GM18867 (cell line): ENCODE measurements around the gene RNF207.

Experiments
- ATAC-seq: cut with Tn5 transposase; IDR thresholded peaks from one replicate; pipeline ENCODE4 v1.9.1; 2021; ENCODE audit warnings: mild to moderate bottlenecking, moderate library complexity; ENCODE audit not compliant: unreplicated experiment

The RNF207 gene

DNA sequence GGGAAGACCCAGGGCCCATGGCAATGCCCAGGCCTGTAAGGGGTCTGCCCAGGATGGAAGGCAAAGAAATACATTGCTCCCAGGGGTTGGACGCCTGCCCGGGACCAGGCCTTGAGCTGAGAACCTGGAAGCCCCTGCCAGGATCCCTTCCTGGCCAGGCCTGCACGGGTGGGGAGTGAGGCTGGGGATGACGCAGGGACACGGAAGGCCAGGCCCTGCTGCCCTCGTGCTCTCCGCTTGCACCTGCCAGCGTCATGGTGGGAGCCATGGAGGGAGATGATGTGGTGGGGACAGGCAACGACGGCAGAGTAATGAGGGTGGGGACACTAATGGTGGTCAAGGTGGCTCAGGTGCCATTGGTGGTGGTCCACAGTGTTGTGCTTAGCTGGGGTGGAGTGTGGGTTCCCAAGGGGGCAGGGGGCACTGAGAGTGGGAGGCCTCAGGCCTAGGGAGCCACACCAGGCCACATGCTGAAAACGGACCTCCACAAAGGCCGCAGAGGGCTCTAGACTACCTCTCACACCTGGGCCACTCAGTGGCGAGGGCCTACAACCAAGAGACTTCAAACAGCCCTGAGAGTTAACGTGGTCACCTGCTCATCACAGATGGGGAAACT is 42.4 kb downstream of the RNF207 start:
- ATAC-seq, result no peak

DNA sequence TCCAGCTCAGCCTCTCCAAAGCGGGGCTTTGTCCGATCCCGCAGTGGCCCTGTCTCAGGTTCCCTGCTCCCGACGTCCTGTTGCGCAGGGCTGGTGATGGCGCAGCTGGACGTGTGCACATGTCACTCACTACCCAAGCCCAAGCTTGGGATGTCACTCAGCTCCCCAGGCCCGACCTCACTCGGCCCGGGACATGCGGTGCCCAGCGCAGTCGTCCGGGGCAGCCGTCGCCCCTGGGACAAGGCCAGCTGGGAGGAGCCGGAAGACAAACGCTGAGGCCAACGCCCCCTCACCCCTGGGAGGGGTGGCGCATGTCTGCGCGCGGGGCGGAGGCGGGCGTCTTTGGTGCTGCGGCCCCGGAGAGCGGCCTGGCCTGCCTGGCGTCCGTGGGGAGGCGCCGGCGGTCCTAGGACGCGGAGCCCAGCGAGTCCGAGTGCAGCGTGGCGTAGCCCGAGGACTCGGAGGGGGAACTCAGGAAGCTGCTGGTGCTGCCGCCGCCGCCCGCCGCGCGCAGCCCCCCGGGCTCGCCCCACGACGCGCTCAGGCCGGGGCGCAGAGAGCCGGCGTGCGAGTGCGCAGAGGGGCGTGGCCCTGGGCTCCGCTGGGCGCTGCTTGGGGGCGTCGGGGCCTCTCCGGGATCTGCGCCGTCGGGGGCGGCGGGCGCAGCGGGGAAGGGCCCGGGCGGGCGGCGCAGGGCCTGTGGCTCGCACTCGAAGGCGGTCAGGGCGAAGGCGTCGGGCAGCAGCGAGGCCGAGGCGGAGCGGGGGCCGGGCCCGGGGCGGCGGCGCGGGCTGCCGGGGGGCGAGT is 43.2 kb downstream of the RNF207 start:
- no peak for ATAC-seq

GRCh38 chr1:6249739-6250689 is 44.1 kb downstream of the RNF207 start:
- no peak for ATAC-seq

- ATAC-seq, result no peak
These were observed 45.3 kb downstream of the RNF207 start for GRCh38 chr1:6251233-6251632.

DNA sequence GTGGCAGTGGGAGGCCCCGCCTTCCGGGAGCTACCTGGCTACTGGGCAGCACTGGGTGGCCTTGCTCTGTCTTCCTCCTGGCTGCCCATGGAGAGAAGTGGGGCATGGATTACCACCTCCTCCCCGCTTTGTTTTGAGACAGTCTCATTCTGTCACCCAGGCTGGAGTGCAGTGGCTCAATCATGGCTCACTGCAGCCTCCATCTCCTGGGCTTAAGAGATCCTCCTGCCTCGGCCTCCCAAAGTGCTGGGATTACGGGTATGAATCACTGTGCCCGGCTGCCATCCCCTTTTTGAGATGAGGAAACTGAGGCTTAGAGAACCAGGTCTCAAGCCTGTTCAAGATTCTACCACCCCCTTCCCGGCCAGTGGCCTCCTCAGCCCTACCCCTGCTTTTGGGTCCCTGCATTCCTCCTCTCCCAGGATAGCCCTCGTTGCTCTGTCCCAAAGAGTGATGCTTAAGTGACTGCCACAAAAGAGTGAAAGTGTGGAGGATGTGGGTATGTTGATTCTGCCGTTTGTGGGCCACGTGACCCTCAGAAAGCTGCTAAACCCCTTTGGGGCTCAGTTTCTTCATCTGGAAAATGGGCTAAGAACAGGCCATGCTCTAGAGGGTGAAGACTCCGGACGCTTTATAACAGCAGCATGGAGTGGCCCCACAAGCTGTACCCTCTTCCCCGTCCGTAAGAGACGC is 45.9 kb downstream of the RNF207 start:
- no peak for ATAC-seq

DNA sequence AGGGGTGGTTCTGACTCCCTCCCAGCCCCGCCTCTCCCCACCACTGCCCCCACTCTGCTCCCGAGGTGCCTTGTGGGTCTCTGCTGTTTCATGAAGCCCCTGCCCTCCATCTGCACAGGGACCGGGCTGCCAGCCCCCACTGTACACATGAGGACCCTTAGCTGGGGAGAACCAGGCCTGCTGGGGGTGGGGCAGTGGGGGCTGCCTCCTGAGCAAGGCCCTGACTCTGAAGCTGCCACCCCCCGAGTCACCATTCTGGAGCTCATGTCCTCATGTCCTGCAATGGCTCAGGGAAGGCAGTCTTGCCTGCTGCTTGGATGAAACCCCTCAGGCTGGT is 46.4 kb downstream of the RNF207 start:
- no peak for ATAC-seq

DNA sequence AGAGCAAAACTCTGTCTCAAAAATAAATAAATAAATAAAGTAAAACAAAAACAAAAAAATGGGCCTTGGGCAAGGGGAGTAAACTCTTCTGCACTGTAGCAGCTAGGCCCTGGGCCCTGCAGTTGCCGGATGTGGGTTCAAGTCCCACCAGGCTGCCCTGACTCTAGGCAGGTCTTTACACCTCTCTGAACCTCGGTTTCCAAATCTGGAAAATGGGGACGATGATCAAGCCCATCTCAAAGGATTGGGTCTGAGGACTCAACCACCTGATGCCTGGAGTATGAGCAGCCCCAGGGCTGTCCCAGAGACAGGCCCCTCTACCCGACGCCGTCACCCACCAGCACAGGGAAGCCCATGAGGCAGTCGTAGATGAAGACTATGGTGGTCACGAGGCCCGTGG is 47.5 kb downstream of the RNF207 start:
- ATAC-seq, result no peak

DNA sequence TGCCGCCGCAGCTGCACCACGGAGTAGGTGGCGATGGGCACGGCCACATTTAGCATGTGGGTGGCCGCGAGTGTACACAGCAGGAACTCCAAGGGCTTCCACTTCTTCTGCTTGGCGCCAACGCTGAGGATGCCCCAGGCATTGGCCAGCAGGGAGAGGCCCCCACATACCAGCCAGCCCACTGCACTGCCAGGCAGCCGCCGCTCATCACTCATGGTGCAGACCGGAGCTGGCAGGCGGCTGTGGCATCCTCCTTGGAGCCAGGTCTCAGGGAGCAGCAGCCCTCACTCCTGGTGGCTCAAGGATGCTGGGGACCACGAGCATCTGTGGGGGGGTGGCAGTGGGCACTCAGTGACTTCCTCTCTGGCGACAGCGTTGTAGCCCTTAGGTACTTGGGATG is 48.8 kb downstream of the RNF207 start:
- no peak for ATAC-seq

- ATAC-seq, result no peak
These were observed 50.7 kb downstream of the RNF207 start for GRCh38 chr1:6256645-6257044.

DNA sequence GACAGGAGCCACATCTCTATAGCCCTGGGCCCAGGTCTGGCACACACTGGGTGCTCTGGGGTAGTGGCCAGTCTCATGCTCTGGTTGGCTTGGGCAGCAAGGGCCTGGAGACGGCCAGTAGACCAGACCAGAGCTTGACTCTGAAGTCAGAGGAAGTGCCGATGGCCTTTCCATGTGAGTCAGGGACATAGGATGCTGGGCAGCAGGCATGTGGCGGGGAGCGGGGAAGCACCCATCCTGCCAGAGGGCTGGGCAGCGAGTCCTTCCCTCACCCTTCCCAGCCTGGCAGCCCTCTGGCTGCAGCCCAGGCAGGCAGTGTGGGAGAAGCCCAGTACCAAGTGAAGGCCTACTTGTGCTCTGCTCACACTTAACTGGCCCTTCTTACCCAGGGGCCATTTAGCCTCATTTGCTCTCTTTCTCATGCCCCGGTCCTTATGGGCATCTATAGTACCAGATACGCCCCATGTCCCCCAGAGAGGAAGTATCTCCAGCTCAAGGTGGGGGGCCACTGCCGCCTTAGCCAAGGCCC is 51.7 kb downstream of the RNF207 start:
- no peak for ATAC-seq

GRCh38 chr1:6258675-6259074 is 52.8 kb downstream of the RNF207 start:
- no peak for ATAC-seq

- ATAC-seq, result peak; percentile 60
These were observed 53.8 kb downstream of the RNF207 start for GRCh38 chr1:6259491-6260362.

- peak; percentile 28 for ATAC-seq
These were observed 54.6 kb downstream of the RNF207 start for GRCh38 chr1:6260433-6260934.

- peak; percentile 31 for ATAC-seq
These were observed 55.2 kb downstream of the RNF207 start, which contains the start of gene GPR153 for GRCh38 chr1:6260961-6261614. Gene GPR153, minus strand, starts transcription at chr1:6261098. Its CDS starts 6,193 bp downstream, at chr1:6254905.

DNA sequence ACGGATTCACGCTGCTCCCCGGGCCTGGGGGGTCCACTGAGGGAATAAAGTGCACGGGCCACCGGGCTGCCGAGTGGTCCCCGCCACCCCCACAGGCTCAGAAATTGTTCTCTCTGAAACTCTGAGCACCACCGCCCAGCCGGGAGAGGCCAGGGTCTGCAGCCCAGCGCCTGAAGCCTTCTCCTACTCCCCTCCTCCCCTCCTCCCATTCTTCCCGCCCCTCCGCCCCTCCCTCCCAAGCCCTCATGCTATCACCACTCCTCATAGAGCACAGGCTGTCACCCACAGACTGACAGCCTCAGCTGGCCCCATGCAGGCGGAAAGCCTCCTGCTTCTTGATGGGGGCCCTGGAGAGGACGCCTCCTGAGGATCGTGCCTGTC is 55.7 kb downstream of the RNF207 start:
- no peak for ATAC-seq

GRCh38 chr1:6262555-6263420 is 56.9 kb downstream of the RNF207 start:
- no peak for ATAC-seq

- no peak for ATAC-seq
These were observed 57.8 kb downstream of the RNF207 start for GRCh38 chr1:6263716-6264115.

- no peak for ATAC-seq
These were observed 59.2 kb downstream of the RNF207 start for GRCh38 chr1:6265151-6265550.
